GM12892 (cell line): ENCODE data around the gene DRD1.

Source experiments
- POLR2A ChIP-seq: IDR thresholded peaks from 2 replicates; pipeline ENCODE4 v1.6.1; 2011; ENCODE audit warnings: low read depth, low read length, control low read depth
- POLR2AphosphoS5 ChIP-seq: IDR thresholded peaks from 2 replicates; pipeline ENCODE4 v1.6.1; 2011; ENCODE audit warnings: low read depth, low read length, control low read depth
- TAF1 ChIP-seq: IDR thresholded peaks from 2 replicates; pipeline ENCODE4 v1.6.1; 2011; ENCODE audit warnings: low read depth, mild to moderate bottlenecking, control low read depth, low read length, borderline replicate concordance

GRCh38 chr5:175484322-175484721, 40.3 kb upstream of the DRD1 start:
- TF ChIP-seq POLR2A, result no peak
- TF ChIP-seq POLR2AphosphoS5, result no peak; the same call in 1 of the 2 replicates
- TF ChIP-seq TAF1, result no peak
